CD4-positive, alpha-beta T cell treated with Interleukin-6 for 4 hours (primary cell): ENCODE results near the gene RELN.
"Not testable (repeated sequence)": the region's sequence is repeated elsewhere in the genome, so short reads cannot be mapped to it uniquely, and the experiment has no call there.

Experiments
- DNase-seq: peaks from one replicate; pipeline ENCODE4 v3.0.0-alpha.2; 2020; ENCODE audit warnings: mixed read lengths

Gene RELN

GRCh38 chr7:103989200-103989784 is at the start of gene RELN:
TSS of gene RELN (minus strand) at chr7:103989658. CDS start at chr7:103989356, 302 bp downstream.
- DNase-seq, result no peak

GRCh38 chr7:104038136-104038535 is 48.7 kb upstream of the RELN start:
- no peak for DNase-seq

GRCh38 chr7:104036889-104037288 is 47.4 kb upstream of the RELN start:
- DNase-seq, result not testable (repeated sequence)

GRCh38 chr7:104035351-104035750 is 45.9 kb upstream of the RELN start:
- no peak for DNase-seq

GRCh38 chr7:104034679-104035078 is 45.2 kb upstream of the RELN start:
- no peak for DNase-seq

- no peak for DNase-seq
Observed at GRCh38 chr7:104033837-104034236, 44.4 kb upstream of the RELN start.

GRCh38 chr7:104032486-104032885 is 43.0 kb upstream of the RELN start:
- no peak for DNase-seq

- no peak for DNase-seq
Observed at GRCh38 chr7:104029765-104030164, 40.3 kb upstream of the RELN start.

GRCh38 chr7:104024632-104025031 is 35.2 kb upstream of the RELN start:
- no peak for DNase-seq

- DNase-seq, result no peak
Observed at GRCh38 chr7:104023100-104023499, 33.6 kb upstream of the RELN start.

GRCh38 chr7:104018425-104018824 is 29.0 kb upstream of the RELN start:
- no peak for DNase-seq

GRCh38 chr7:104017001-104017400 is 27.5 kb upstream of the RELN start:
- DNase-seq, result no peak

- DNase-seq, result no peak
Observed at GRCh38 chr7:104012835-104013234, 23.4 kb upstream of the RELN start.

GRCh38 chr7:104011829-104012228 is 22.4 kb upstream of the RELN start:
- DNase-seq, result no peak

- DNase-seq, result no peak
Observed at GRCh38 chr7:104010052-104010909, 20.8 kb upstream of the RELN start.

- DNase-seq, result no peak
Observed at GRCh38 chr7:104008107-104008506, 18.6 kb upstream of the RELN start.

GRCh38 chr7:104007614-104008013 is 18.2 kb upstream of the RELN start:
- DNase-seq, result no peak

- DNase-seq, result no peak
Observed at GRCh38 chr7:104005197-104005596, 15.7 kb upstream of the RELN start.

GRCh38 chr7:103996639-103997038 is 7.2 kb upstream of the RELN start:
- no peak for DNase-seq

- no peak for DNase-seq
Observed at GRCh38 chr7:103996017-103996551, 6.6 kb upstream of the RELN start.

GRCh38 chr7:103995554-103995953 is 6.1 kb upstream of the RELN start:
- DNase-seq, result no peak

GRCh38 chr7:103993551-103993950 is 4.1 kb upstream of the RELN start:
- DNase-seq, result no peak

- DNase-seq, result no peak
Observed at GRCh38 chr7:103991406-103991805, 1.9 kb upstream of the RELN start.

GRCh38 chr7:103990991-103991390 is 1.5 kb upstream of the RELN start:
- no peak for DNase-seq
